GM23338 (cell line): ENCODE results near the gene SEMA6D. TPM values are rescaled to one million over a fixed set of nuclear protein-coding genes. Genes with fewer than 3 reads are reported as not detected.

Source experiments
- ATAC-seq: fragments of 200-7000 bp; cut with Tn5 transposase; 3 replicates; pipeline ENCODE4 v1.9.1; 2020
- DNase-seq: peaks from one replicate; pipeline ENCODE4 v3.0.0-alpha.2; 2015; ENCODE audit warnings: low spot score
- H2AFZ ChIP-seq: fragments of 200-600 bp; sonication (generic); 2 replicates; pipeline ENCODE4 v1.8.0; 2016; ENCODE audit warnings: antibody characterized with exemption, mild to moderate bottlenecking, moderate library complexity
- H3F3A ChIP-seq: fragments of 200-600 bp; sonication (generic); replicated peaks from 2 replicates; pipeline ENCODE4 v1.8.0; 2017; ENCODE audit warnings: antibody characterized with exemption, mixed run types, low read depth
- H3K27ac ChIP-seq: fragments of 200-600 bp; sonication (generic); 2 replicates; pipeline ENCODE4 v1.6.1; 2016; ENCODE audit warnings: low read depth
- H3K27me3 ChIP-seq: fragments of 200-600 bp; sonication (generic); 2 replicates; pipeline ENCODE4 v1.8.0; 2016; ENCODE audit warnings: mild to moderate bottlenecking, mixed run types, moderate library complexity; ENCODE audit not compliant: insufficient read depth
- H3K36me3 ChIP-seq: fragments of 200-600 bp; sonication (generic); 2 replicates; pipeline ENCODE4 v1.8.0; 2016; ENCODE audit warnings: mild to moderate bottlenecking; ENCODE audit not compliant: insufficient read depth
- H3K4me1 ChIP-seq: fragments of 200-600 bp; sonication (generic); 2 replicates; pipeline ENCODE4 v1.8.0; 2016; ENCODE audit warnings: mild to moderate bottlenecking, moderate library complexity; ENCODE audit not compliant: insufficient read depth
- H3K4me2 ChIP-seq: fragments of 200-600 bp; sonication (generic); 2 replicates; pipeline ENCODE4 v1.7.1; 2017; ENCODE audit warnings: mixed run types
- H3K4me3 ChIP-seq: fragments of 200-600 bp; sonication (generic); 2 replicates; pipeline ENCODE4 v1.6.1; 2016; ENCODE audit warnings: mixed run types
- H3K79me2 ChIP-seq: fragments of 200-600 bp; sonication (generic); replicated peaks from 2 replicates; pipeline ENCODE4 v1.8.0; 2017; ENCODE audit warnings: mild to moderate bottlenecking; ENCODE audit not compliant: insufficient read depth
- H3K9me2 ChIP-seq: fragments of 200-600 bp; sonication (generic); 2 replicates; pipeline ENCODE4 v1.8.0; 2017; ENCODE audit not compliant: insufficient read depth
- H4K20me1 ChIP-seq: fragments of 200-600 bp; sonication (generic); replicated peaks from 2 replicates; pipeline ENCODE4 v1.8.0; 2017; ENCODE audit warnings: mild to moderate bottlenecking; ENCODE audit not compliant: insufficient read depth
- H3K27ac Mint-ChIP-seq: 2 replicates; pipeline ENCODE4 v1.8.0; 2020; ENCODE audit warnings: inconsistent platforms, mild to moderate bottlenecking, moderate library complexity, mixed read lengths
- H3K27me3 Mint-ChIP-seq: 3 replicates; pipeline ENCODE4 v1.8.0; 2022; ENCODE audit warnings: low read depth, mild to moderate bottlenecking, moderate library complexity, mixed read lengths, inconsistent platforms; ENCODE audit not compliant: insufficient read depth, poor library complexity
- H3K36me3 Mint-ChIP-seq: 3 replicates; pipeline ENCODE4 v1.8.0; 2021; ENCODE audit warnings: low read depth, mild to moderate bottlenecking, inconsistent platforms, moderate library complexity, mixed read lengths
- H3K4me1 Mint-ChIP-seq: 3 replicates; pipeline ENCODE4 v1.8.0; 2020; ENCODE audit warnings: mild to moderate bottlenecking, inconsistent platforms, mixed read lengths
- H3K4me3 Mint-ChIP-seq: 3 replicates; pipeline ENCODE4 v1.8.0; 2021; ENCODE audit warnings: moderate library complexity, mild to moderate bottlenecking, inconsistent platforms, mixed read lengths
- H3K9me3 Mint-ChIP-seq: 3 replicates; pipeline ENCODE4 v1.8.0; 2020; ENCODE audit warnings: moderate library complexity, mild to moderate bottlenecking, inconsistent platforms, mixed read lengths
- CREB1 ChIP-seq: fragments of 250-450 bp; sonication (Bioruptor Pico); IDR thresholded peaks from 2 replicates; pipeline ENCODE4 v1.5.0; 2020; ENCODE audit warnings: low read depth, mild to moderate bottlenecking, moderate library complexity
- EZH2 ChIP-seq: fragments of 200-600 bp; sonication (generic); IDR thresholded peaks from one replicate; pipeline ENCODE4 v1.8.0; 2017; ENCODE audit warnings: antibody characterized with exemption, mild to moderate bottlenecking, low read depth; ENCODE audit not compliant: unreplicated experiment
- EZH2phosphoT487 ChIP-seq: fragments of 200-600 bp; sonication (generic); IDR thresholded peaks from one replicate; pipeline ENCODE4 v1.8.1; 2018; ENCODE audit warnings: antibody characterized with exemption; ENCODE audit not compliant: unreplicated experiment
- JUNB ChIP-seq: IDR thresholded peaks from one replicate; pipeline ENCODE4 v1.6.1; 2016; ENCODE audit warnings: antibody characterized with exemption; ENCODE audit not compliant: unreplicated experiment
- NANOG ChIP-seq: IDR thresholded peaks from 2 replicates; pipeline ENCODE4 v1.6.1; 2016; ENCODE audit warnings: antibody characterized with exemption, borderline replicate concordance
- POLR2AphosphoS5 ChIP-seq: IDR thresholded peaks from 2 replicates; pipeline ENCODE4 v1.6.1; 2016; ENCODE audit warnings: antibody characterized with exemption, low read depth
- REST ChIP-seq: IDR thresholded peaks from one replicate; pipeline ENCODE4 v1.6.1; 2018; ENCODE audit warnings: antibody characterized with exemption; ENCODE audit not compliant: unreplicated experiment
- STAT1 ChIP-seq: IDR thresholded peaks from one replicate; pipeline ENCODE4 v1.6.1; 2016; ENCODE audit warnings: antibody characterized with exemption; ENCODE audit not compliant: unreplicated experiment
- ZNF114 ChIP-seq: fragments of 250-450 bp; sonication (Bioruptor Pico); IDR thresholded peaks from 2 replicates; pipeline ENCODE4 v1.5.0; 2020; ENCODE audit warnings: mild to moderate bottlenecking, moderate library complexity
- ZNF331 ChIP-seq: fragments of 250-450 bp; sonication (Bioruptor Pico); IDR thresholded peaks from 2 replicates; pipeline ENCODE4 v1.5.0; 2020; ENCODE audit warnings: low read depth, mild to moderate bottlenecking, moderate library complexity
- ZNF462 ChIP-seq: fragments of 250-450 bp; sonication (Bioruptor Pico); IDR thresholded peaks from 2 replicates; pipeline ENCODE4 v1.5.0; 2020; ENCODE audit warnings: mild to moderate bottlenecking, moderate library complexity
- polyA plus RNA-seq: library from polyadenylated mRNA; unstranded; fragments of >200 nt; fragmentation: Nextera tagmentation; extraction: Ambion mirVana; gene quantifications from 2 replicates; pipeline ENCODE4 v1.2.1, GENCODE V29; 2016
- total RNA-seq: library from RNA; depleted of rRNA; stranded (reverse); fragments of >200 nt; shearing (Covaris generic); gene quantifications from 2 replicates; pipeline ENCODE4 v1.2.3, GENCODE V29; 2014
- TF ChIP-seq, protein P1 (sequence below), 2 experiments: fragments of 200-600 bp in 1 of 2; sonication (generic) in 1 of 2; conservative IDR thresholded peaks; 2 replicates each; pipeline versions ENCODE4 v1.5.1 to v1.6.1; 2016 to 2017; ENCODE audit warnings: antibody characterized with exemption in 2 of 2, low read depth in 2 of 2, mild to moderate bottlenecking in 2 of 2, moderate library complexity in 1 of 2

SEMA6D gene
- total and polyA plus RNA-seq, 2 experiments from 2014 or later, result 0.37 to 0.97 TPM

DNA sequence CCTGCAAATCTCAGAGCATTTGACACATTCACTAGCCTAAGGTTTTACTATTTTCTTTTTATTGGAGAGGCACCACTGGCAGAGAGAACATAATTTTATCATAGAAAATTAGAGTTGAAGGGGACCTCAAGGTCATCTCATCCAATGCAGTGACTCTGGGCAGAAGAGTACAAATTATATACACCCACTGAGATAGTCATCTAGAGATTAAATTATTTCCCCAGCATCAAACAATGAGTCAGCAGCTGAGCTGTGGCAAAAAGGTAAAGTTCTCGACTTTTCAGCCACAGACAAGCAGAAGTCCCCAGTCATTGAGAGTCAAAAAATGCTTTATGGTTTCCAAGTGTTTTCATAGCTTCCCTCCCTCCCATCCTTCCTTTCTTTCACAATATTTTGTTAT lies 39.3 kb upstream of the SEMA6D start:
- peaks cover 10% of the 10 kb centered on the region; the same call in 2 of the 3 replicates for H3K9me3 Mint-ChIP-seq
- no peaks in the 10 kb centered on the region for H3F3A ChIP-seq
- H3K79me2 ChIP-seq, result no peaks in the 10 kb centered on the region
- no peak overlapping the region for H3K4me2 ChIP-seq
- TF ChIP-seq POLR2AphosphoS5, result no peak
- TF ChIP-seq REST, result no peak
- TF ChIP-seq ZNF331 (CRISPR knock-in tag), result no peak
- TF ChIP-seq EZH2, result no peak
- no peak for TF ChIP-seq STAT1
- no peak for TF ChIP-seq JUNB
- no peak for TF ChIP-seq ZNF462 (CRISPR knock-in tag)
- TF ChIP-seq EZH2phosphoT487, result no peak
- TF ChIP-seq, protein P1, sequence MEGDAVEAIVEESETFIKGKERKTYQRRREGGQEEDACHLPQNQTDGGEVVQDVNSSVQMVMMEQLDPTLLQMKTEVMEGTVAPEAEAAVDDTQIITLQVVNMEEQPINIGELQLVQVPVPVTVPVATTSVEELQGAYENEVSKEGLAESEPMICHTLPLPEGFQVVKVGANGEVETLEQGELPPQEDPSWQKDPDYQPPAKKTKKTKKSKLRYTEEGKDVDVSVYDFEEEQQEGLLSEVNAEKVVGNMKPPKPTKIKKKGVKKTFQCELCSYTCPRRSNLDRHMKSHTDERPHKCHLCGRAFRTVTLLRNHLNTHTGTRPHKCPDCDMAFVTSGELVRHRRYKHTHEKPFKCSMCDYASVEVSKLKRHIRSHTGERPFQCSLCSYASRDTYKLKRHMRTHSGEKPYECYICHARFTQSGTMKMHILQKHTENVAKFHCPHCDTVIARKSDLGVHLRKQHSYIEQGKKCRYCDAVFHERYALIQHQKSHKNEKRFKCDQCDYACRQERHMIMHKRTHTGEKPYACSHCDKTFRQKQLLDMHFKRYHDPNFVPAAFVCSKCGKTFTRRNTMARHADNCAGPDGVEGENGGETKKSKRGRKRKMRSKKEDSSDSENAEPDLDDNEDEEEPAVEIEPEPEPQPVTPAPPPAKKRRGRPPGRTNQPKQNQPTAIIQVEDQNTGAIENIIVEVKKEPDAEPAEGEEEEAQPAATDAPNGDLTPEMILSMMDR (conservative IDR thresholded peaks at IDR 0.05; ENCODE audit: low read depth in 2 of 2), result no peak
- TF ChIP-seq ZNF114 (CRISPR knock-in tag), result no peak
- no peak for TF ChIP-seq CREB1 (CRISPR knock-in tag)
- no peak for TF ChIP-seq NANOG
- H3K4me3 ChIP-seq, result no peak overlapping the region
- H3K4me1 ChIP-seq, result peaks cover 12% of the 10 kb centered on the region
- no peak overlapping the region for H3K27ac Mint-ChIP-seq
- H3K9me2 ChIP-seq, result peaks cover 3% of the 10 kb centered on the region; the same call in 1 of the 2 replicates
- no peak overlapping the region for H2AFZ ChIP-seq
- H3K36me3 Mint-ChIP-seq, result peaks cover 9% of the 10 kb centered on the region
- no peaks in the 10 kb centered on the region for H3K27me3 ChIP-seq
- H4K20me1 ChIP-seq, result no peaks in the 10 kb centered on the region
- no peak overlapping the region for H3K27ac ChIP-seq
- H3K4me1 Mint-ChIP-seq, result peaks cover 20% of the 10 kb centered on the region
- DNase-seq, result no peak
- H3K36me3 ChIP-seq, result no peaks in the 10 kb centered on the region
- peaks cover 4% of the 10 kb centered on the region for H3K27me3 Mint-ChIP-seq
- no peak for ATAC-seq
- no peak overlapping the region for H3K4me3 Mint-ChIP-seq
